Measurements from ENCODE around the gene NAIF1.

The NAIF1 gene

DNA sequence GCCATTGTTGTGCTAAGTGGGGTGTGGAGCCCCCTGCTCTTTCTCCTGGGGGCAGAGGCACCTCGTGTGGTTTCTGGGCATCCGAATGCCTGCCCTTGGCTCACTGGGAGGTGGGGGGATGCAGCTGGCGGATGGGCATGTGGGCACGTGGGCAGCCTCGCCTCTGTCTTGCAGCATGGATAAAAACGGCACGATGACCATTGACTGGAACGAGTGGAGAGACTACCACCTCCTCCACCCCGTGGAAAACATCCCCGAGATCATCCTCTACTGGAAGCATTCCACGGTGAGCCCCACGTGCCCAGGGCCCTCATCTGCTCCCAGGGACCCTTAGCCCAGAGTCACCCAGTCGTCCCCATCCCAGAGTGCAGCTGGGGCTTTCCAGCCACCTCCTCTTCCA is 35.1 kb upstream of the NAIF1 start:
- no peak for DNase-seq

- DNase-seq, result no peak
Measured at GRCh38 chr9:128101690-128102089, 34.6 kb upstream of the NAIF1 start.

- DNase-seq, result no peak
Measured at GRCh38 chr9:128101231-128101661, 34.1 kb upstream of the NAIF1 start.

DNA sequence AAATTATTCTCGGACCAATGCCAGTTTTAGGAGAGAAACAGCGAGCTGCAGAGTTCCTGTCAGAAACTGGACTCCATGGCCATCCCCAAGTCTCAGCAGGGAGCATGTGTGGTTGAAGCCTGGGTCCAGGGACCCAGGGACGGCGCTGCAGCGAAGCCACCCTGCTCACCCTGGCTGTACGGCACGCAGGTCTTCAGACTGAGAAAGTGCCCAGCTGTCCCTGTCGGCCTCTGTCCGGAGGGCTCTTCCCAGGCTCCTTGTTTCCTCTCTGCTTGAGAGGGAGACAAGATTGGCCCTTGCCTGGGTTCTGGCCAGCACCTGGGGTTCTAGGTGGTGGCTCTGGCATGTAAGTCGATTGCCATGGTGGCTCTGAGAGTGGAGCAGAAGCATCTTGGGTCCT is 33.5 kb upstream of the NAIF1 start:
- DNase-seq, result no peak

- DNase-seq, result no peak
Measured at GRCh38 chr9:128099932-128100491, 32.9 kb upstream of the NAIF1 start.

DNA sequence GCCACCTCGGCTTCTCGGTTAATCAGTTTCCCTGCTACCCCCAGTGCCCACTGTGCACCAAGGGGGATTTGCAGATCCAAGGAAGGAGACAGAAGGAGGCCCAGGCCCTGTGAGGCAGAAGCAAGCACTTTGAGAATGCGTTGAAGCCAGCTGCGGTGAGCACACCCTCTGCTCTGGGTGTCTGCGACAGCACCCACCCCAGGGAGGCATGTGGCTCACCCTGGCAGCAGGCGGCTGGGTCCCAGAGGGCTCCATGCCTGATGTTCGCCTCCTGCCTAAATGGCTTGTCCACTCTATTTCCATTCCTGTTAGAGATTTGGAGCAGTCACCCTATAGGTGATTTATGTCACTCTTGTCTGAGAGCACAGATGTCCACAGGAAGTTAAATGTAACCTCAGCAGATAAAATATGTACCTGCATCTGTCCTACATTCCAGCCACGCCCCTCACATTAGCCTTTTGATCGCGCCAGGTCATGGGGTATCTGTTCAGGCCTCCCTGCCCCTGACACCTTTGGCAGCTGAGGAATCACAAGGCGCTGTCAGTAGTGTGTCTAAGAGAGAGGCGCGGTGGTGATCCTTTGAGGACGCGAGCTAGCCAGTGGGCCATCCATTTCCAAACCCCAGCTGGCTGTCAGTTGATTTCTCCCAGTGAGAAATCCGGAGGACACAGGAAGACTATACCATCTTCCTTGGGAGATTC is 32.3 kb upstream of the NAIF1 start:
- no peak for DNase-seq

- DNase-seq, result peak; percentile 52
Measured at GRCh38 chr9:128098297-128099230, 31.4 kb upstream of the NAIF1 start.

GRCh38 chr9:128097543-128098296 is 30.6 kb upstream of the NAIF1 start:
- DNase-seq, result no peak

DNA sequence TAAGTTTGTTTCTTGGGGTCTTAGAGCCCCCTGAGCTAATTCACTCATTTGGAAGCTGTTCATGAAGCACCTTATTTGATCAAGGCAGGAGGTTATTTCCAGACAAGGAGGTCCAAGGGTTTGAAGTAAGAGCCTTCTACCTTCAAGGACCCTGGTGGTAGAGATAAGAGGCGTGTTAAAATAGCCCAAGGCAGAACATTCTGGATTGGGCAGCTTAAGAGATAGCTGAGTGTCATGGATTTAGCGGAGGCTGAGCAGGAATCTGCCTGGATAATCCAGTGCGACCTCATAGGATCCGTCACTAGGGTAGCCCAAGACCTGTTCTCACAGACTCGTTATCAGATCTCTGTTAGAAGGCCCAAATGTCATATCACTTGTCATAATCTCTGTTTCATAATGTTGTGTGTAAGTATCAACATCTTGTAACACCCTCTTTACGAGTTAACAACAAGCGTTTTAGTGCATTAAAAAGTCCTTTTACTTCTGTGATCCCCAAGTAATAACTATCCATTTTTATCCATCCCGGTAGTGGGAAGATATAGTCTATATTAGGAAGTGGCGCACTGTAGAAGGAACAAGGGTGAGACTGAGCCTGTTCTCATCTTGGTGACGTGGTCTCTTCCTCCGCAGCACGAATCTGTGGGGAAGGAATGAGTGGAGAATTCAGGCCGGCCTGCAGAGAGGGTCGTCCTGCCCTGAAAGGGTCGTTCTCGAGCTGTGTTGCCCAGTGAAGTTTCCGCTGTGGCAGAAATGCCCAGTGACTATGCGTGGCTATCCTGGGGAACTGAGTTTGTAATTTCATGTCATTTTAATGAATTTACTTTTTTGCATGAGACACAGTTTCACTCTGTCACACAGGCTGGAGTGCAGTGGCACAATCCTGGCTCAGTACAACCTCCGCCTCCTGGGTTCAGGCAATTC is 29.8 kb upstream of the NAIF1 start:
- no peak for DNase-seq

DNA sequence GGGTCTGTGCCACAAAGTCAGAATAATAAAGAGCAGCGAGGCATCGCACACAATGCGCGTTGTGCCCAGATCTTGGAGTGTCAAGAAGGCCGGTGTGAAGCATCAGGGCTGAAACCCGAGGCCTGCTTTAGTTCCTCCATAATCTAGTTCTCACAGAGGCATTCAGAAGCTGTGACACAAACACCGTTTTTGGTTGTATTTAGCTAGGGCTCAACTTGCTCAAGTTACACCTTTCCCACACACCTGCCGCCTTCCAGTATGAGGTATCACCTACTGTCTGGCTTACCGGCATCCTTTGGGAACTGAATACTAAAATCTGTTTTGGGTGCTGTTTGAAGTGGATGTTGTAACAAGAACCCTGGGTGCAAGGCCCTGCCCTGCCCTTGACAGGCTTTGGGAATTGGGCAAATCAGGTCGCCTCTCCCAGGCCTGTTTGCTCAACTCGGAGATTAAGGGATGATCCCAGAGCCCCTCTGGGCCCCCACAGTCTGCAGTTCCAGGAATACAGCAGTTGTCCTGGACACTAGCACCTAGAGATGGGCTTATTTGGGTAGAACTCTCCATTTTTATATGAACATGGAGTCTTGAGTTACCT is 27.9 kb upstream of the NAIF1 start:
- DNase-seq, result no peak

DNA sequence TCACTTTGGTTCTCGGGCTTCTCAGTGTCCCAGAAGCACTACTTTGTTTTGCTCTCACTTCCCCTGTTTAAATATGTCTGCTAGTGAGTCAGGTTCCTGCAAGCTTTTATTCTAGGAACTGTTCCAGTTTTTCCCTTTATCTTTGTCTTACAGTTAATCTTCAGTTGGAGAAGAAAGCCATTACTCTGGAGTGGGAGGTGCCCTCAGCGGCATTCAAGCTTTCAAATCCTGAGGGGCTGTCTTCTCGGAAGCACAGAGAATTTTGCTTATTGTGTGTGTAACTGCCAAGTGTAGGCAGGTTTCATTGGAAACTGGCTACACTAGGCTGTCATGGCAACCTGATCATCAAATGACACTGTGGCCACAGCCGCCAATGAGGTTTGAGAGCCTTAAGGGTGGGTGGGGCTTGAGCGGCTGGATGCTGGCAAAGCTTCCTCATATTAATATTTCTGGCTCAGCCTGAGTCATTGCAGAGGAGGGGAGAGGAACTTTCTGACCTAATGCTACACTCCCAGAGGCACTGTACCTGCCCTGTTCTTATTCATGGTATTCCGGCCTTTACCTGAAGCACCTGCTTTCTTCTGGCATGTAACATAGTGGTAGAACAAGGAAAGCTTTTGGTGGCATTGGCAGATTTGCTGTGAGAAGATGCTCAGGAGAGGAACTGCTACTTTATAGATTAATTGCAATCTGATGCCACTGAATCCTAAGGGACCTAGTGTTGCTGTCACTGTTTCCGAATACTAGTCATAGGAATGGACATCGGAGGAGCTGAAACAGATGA is 27.2 kb upstream of the NAIF1 start:
- peak; percentile 64 for DNase-seq

DNA sequence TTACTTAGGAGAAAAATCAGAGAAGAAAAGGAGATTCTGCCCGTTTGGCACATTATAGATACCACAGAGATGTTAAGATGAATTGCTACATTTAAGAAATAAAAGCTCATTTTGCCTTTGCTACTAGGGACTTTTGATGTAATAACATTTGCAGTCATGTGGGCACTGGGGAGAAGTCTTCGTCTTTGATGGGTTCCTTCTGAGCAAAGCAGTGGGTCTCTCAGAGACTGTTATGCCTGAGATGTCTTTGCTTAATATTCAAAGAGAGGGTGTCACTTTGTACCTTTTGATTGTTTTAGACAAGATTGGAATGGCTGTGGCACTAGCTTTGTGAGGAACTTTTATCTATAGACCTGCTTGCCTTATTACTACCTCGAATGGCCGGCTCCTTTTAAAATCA is 25.9 kb upstream of the NAIF1 start:
- DNase-seq, result no peak

- DNase-seq, result no peak
Measured at GRCh38 chr9:128092199-128092977, 25.3 kb upstream of the NAIF1 start.

- no peak for DNase-seq
Measured at GRCh38 chr9:128091571-128091970, 24.5 kb upstream of the NAIF1 start.

DNA sequence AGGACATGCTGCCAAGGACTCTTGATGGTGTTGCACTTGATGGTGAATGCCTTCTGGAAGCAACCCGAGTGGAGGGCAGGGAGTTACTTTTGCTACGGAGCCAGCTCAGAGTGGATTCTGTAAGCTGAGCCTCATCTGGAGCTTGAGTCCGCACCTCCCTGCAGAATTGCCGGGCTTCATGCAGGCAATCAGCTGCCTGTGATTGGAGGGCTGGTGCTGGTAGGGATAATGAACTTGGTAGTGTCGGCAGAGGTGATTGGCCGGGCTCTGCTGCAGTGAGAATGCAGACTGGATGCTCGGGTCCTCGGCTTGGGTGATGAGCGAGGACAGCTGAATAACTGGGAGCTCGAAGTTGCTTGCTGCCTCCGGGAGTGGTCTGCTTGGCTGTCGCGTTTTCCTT is 24.0 kb upstream of the NAIF1 start:
- DNase-seq, result no peak

DNA sequence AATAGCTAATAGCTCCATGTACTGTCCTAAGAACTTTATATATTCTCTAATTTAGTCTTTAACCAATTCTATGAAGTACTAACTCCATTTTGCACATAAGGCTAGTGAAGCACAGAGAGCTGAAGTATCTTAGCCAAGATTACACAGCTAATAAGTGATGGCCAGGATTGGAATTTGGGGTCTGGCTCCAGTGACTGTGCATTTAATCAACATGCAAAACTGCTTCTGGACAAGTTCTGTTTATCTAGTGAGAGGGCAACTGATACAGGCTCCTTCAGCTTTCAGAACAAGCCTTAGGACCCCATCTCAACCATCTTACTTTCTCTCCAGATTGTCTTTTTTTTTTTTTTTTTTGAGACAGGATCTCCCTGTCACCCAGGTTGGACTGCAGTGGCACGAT is 22.2 kb upstream of the NAIF1 start:
- no peak for DNase-seq

- no peak for DNase-seq
Measured at GRCh38 chr9:128088253-128088945, 21.3 kb upstream of the NAIF1 start.

GRCh38 chr9:128087262-128087661 is 20.1 kb upstream of the NAIF1 start:
- DNase-seq, result no peak

- no peak for DNase-seq
Measured at GRCh38 chr9:128085943-128086342, 18.8 kb upstream of the NAIF1 start.

Measured in activated CD4-positive, alpha-beta T cell treated with anti-CD3 and anti-CD28 coated beads, Interleukin-2, amount 50 U/mL, for 1 hour (primary cell).